GM12878 (cell line): ENCODE data around the gene AKAP7. TPM values are rescaled to one million over a fixed set of nuclear protein-coding genes. Genes with fewer than 3 reads are reported as not detected.

Experiments
- ATAC-seq: fragments of 200-7000 bp; cut with Tn5 transposase; 3 replicates; pipeline ENCODE4 v1.9.1; 2020; ENCODE audit warnings: mild to moderate bottlenecking, moderate library complexity
- BruUV-seq: library from RNA; stranded (reverse); fragments of 400-500 nt; replicated peaks from 2 replicates; lab custom pipeline; 2021; lab: Mats Ljungman, UMichigan
- CTCF ChIA-PET: fragments of 300-600 bp; sonication (Branson Sonifier 250); formaldehyde crosslinking; extraction: SDS; loops from one replicate; lab custom pipeline; 2021; ENCODE audit warnings: inconsistent platforms; lab: Yijun Ruan, JAX
- POLR2A ChIA-PET: fragments of 350-600 bp; formaldehyde crosslinking; extraction: SDS; loops from one replicate; lab custom pipeline; 2021; ENCODE audit warnings: inconsistent platforms; lab: Charles Lee
- RAD21 ChIA-PET: fragments of 300-600 bp; sonication (Branson Sonifier 250); formaldehyde crosslinking; loops from one replicate; lab custom pipeline; 2023; ENCODE audit warnings: antibody characterized with exemption; ENCODE audit not compliant: unreplicated experiment; lab: Charles Lee
- SMC1A ChIA-PET: fragments of 300-600 bp; sonication (Branson Sonifier 250); formaldehyde crosslinking; loops from one replicate; lab custom pipeline; 2023; ENCODE audit not compliant: unreplicated experiment, uncharacterized antibody; lab: Charles Lee
- DNase-seq: peaks from one replicate; pipeline ENCODE4 v3.0.0-alpha.2; 2011; ENCODE audit warnings: low read depth, low spot score
- FAIRE-seq: peaks from 3 replicates; lab custom pipeline; 2011; peaks lifted over from hg19 to GRCh38; lab: Jason Lieb, UNC
- H2AFZ ChIP-seq: 2 replicates; pipeline ENCODE4 v1.6.0; 2011; ENCODE audit warnings: low read depth, low read length, control low read depth; ENCODE audit not compliant: control insufficient read depth
- H3K27ac ChIP-seq: 2 replicates; pipeline ENCODE4 v1.5.1; 2011; ENCODE audit warnings: control low read depth; ENCODE audit not compliant: control insufficient read depth, insufficient read depth
- H3K27me3 ChIP-seq, 2 experiments: replicated peaks in 1 of 2; 2 replicates each; pipeline versions ENCODE4 v1.6.0 to v1.6.1; 2011; ENCODE audit warnings: low read length in 1 of 2; ENCODE audit not compliant: control insufficient read depth in 2 of 2, insufficient read depth in 2 of 2
- H3K36me3 ChIP-seq, 2 experiments: 2 replicates each; pipeline ENCODE4 v1.5.1; 2011; ENCODE audit warnings: low read length in 1 of 2; ENCODE audit not compliant: control insufficient read depth in 2 of 2, insufficient read depth in 2 of 2
- H3K4me1 ChIP-seq: 2 replicates; pipeline ENCODE4 v1.6.1; 2011; ENCODE audit warnings: mild to moderate bottlenecking, low read length, moderate library complexity, mixed read lengths; ENCODE audit not compliant: control insufficient read depth, insufficient read depth
- H3K4me2 ChIP-seq: 2 replicates; pipeline ENCODE4 v1.6.0; 2011; ENCODE audit warnings: control low read depth; ENCODE audit not compliant: control insufficient read depth, insufficient read depth
- H3K4me3 ChIP-seq: fragments of 200-600 bp; sonication (generic); 2 replicates; pipeline ENCODE4 v1.5.1; 2016
- H3K79me2 ChIP-seq: 2 replicates; pipeline ENCODE4 v1.6.0; 2011; ENCODE audit warnings: low read length; ENCODE audit not compliant: control insufficient read depth, insufficient read depth
- H3K9ac ChIP-seq: 2 replicates; pipeline ENCODE4 v1.8.0; 2011; ENCODE audit warnings: low read length, control low read depth, mixed read lengths; ENCODE audit not compliant: control insufficient read depth, insufficient read depth
- H3K9me3 ChIP-seq: replicated peaks from 3 replicates; pipeline ENCODE4 v1.5.1; 2011; ENCODE audit warnings: mild to moderate bottlenecking, low read length; ENCODE audit not compliant: control insufficient read depth, insufficient read depth
- H4K20me1 ChIP-seq: 2 replicates; pipeline ENCODE4 v1.6.0; 2011; ENCODE audit not compliant: control insufficient read depth, insufficient read depth
- BMI1 ChIP-seq: fragments of 450-650 bp; IDR thresholded peaks from 2 replicates; pipeline ENCODE4 v1.6.1; 2016; ENCODE audit warnings: mild to moderate bottlenecking, moderate library complexity, borderline replicate concordance
- CHD2 ChIP-seq: IDR thresholded peaks from 2 replicates; pipeline ENCODE4 v1.6.1; 2011; ENCODE audit warnings: low read depth, low read length, improper control_type of control experiment, borderline replicate concordance
- EP300 ChIP-seq, 2 experiments: fragments of 150-350 bp in 1 of 2; IDR thresholded peaks; 2 replicates each; pipeline ENCODE4 v1.6.1; 2011 to 2012; ENCODE audit warnings: low read depth in 2 of 2, low read length in 2 of 2, borderline replicate concordance in 1 of 2, improper control_type of control experiment in 1 of 2, inconsistent platforms in 1 of 2; ENCODE audit not compliant: control insufficient read depth in 1 of 2
- IRF4 ChIP-seq: IDR thresholded peaks from 2 replicates; pipeline ENCODE4 v1.6.1; 2011; ENCODE audit warnings: low read depth, low read length
- POLR2AphosphoS2 ChIP-seq: IDR thresholded peaks from 2 replicates; pipeline ENCODE4 v1.6.1; 2011; ENCODE audit warnings: low read depth, mild to moderate bottlenecking, low read length, improper control_type of control experiment, moderate library complexity
- POU2F2 ChIP-seq: IDR thresholded peaks from 3 replicates; pipeline ENCODE4 v1.6.1; 2011; ENCODE audit warnings: low read depth, mild to moderate bottlenecking, low read length, borderline replicate concordance
- RUNX3 ChIP-seq: IDR thresholded peaks from 2 replicates; pipeline ENCODE4 v1.6.1; 2012; ENCODE audit warnings: low read length, inconsistent platforms
- SRF ChIP-seq, 2 experiments: IDR thresholded peaks; 2 replicates each; pipeline ENCODE4 v1.6.1; 2011; ENCODE audit warnings: low read depth in 2 of 2, low read length in 2 of 2, mild to moderate bottlenecking in 1 of 2, moderate library complexity in 1 of 2
- SUZ12 ChIP-seq: fragments of 200-600 bp; sonication (generic); IDR thresholded peaks from one replicate; pipeline ENCODE4 v1.6.1; 2018; ENCODE audit warnings: antibody characterized with exemption, mild to moderate bottlenecking; ENCODE audit not compliant: unreplicated experiment
- TARDBP ChIP-seq: IDR thresholded peaks from 2 replicates; pipeline ENCODE4 v1.6.1; 2016; ENCODE audit warnings: borderline replicate concordance
- TCF7 ChIP-seq: IDR thresholded peaks from 2 replicates; pipeline ENCODE4 v1.6.1; 2014; ENCODE audit warnings: antibody characterized with exemption, borderline replicate concordance
- WGBS: methylation state at CpG from one replicate; pipeline ENCODE4 v1.1.6; 2016; ENCODE audit warnings: low lambda C conversion rate; ENCODE audit not compliant: insufficient replicate concordance, insufficient coverage; ENCODE audit errors: missing lambda C conversion rate; 5-methylcytosine and 5-hydroxymethylcytosine counted together
- in situ Hi-C: fragments of 300-500 bp; cut with MboI; formaldehyde crosslinking; loops from 9 replicates; pipeline ENCODE4 v1.14.3; 2018; ENCODE audit warnings: mixed read lengths
- intact Hi-C: fragments of 100-400 bp; cut with micrococcal nuclease; formaldehyde crosslinking; loops from one replicate; pipeline ENCODE4 v1.14.2; 2022; ENCODE audit not compliant: unreplicated experiment
- polyA plus RNA-seq, 11 experiments: library from polyadenylated mRNA; depleted of rRNA in 4 of 11; unstranded in 6 of 11; stranded (reverse) in 5 of 11; fragments of >200 nt; fragmentation: Nextera tagmentation in 4 of 11; fragmentation: Illumina TruSeq in 1 of 11; extraction: Ambion mirVana in 4 of 11; extraction: Trizol in 1 of 11; gene quantifications; 1 replicate in 1 of 11; 2 replicates in 10 of 11; pipeline versions ENCODE4 v1.2.1 to v1.2.3, GENCODE V29; 2011 to 2016; ENCODE audit warnings: inconsistent platforms in 2 of 11, missing spikeins in 2 of 11, low read depth in 1 of 11
- total RNA-seq, 4 experiments: library from RNA; depleted of rRNA in 3 of 4; stranded (reverse); fragments of >200 nt in 3 of 4; fragmentation: Illumina TruSeq in 1 of 4; extraction: Trizol in 1 of 4; gene quantifications; 2 replicates each; pipeline versions ENCODE4 v1.2.1 to v1.2.3, GENCODE V29; 2013 to 2021

AKAP7 gene
- total and polyA plus RNA-seq, 10 of the 15 experiments (the other 5 are each of a cell fraction or from before 2014, with no cell fraction given): 0.06 to 0.58 (median 0.28) TPM; not detected in 1

- no peak for TF ChIP-seq SUZ12
- no peak for TF ChIP-seq BMI1
- TF ChIP-seq POU2F2: no peak
- no peak for TF ChIP-seq RUNX3
- no peak for TF ChIP-seq TCF7
- no peak for TF ChIP-seq TARDBP
These were observed 148.4 kb downstream of the AKAP7 start (continued) for GRCh38 chr6:131283466-131284175.

GRCh38 chr6:131285548-131285947 is 150.3 kb downstream of the AKAP7 start:
- H3K36me3 ChIP-seq: no peaks in the 10 kb centered on the region
- in situ Hi-C loops (no loop called here), intact Hi-C loops (no loop called here)
- no peak overlapping the region for H3K4me2 ChIP-seq
- 0% methylated on average over 1 of the region's 1 CpG for WGBS
- DNase-seq (no peak), ATAC-seq (no peak), FAIRE-seq (no peak)
- H2AFZ ChIP-seq: no peak overlapping the region
- H3K9ac ChIP-seq: no peak overlapping the region
- no peaks in the 10 kb centered on the region for H3K9me3 ChIP-seq
- no peaks in the 10 kb centered on the region for H3K79me2 ChIP-seq
- peaks cover 0 to 2% of the 10 kb centered on the region in 2 experiments; a peak in 1 of 4 replicates for H3K27me3 ChIP-seq
- RAD21 ChIA-PET: no interaction called here
- TF ChIP-seq SRF (IDR thresholded peaks at IDR 0.05; ENCODE audit: low read depth in 2 of 2, low read length in 2 of 2) (no peak), CHD2 (no peak), POLR2AphosphoS2 (no peak), EP300 (IDR thresholded peaks at IDR 0.05; ENCODE audit: borderline replicate concordance in 1 of 2, control insufficient read depth in 1 of 2, low read depth in 2 of 2, low read length in 2 of 2) (no peak), IRF4 (no peak), TCF7 (no peak)
- BruUV-seq: no TSS peak
- no peak overlapping the region for H3K27ac ChIP-seq
- POLR2A ChIA-PET: no interaction called here
- no peaks in the 10 kb centered on the region for H3K4me1 ChIP-seq
- no peaks in the 10 kb centered on the region for H4K20me1 ChIP-seq
- CTCF ChIA-PET: no interaction called here
- SMC1A ChIA-PET: no interaction called here
- H3K4me3 ChIP-seq: no peak overlapping the region
